Lower leg skin (tissue), 4 donors: ENCODE data around the gene CTIF. TPM values are rescaled to one million over a fixed set of nuclear protein-coding genes. Genes with fewer than 3 reads are reported as not detected.

Experiments
- DNase-seq, 2 donors: peaks; one replicate each; pipeline ENCODE4 v3.0.0-alpha.2; 2019; ENCODE audit warnings: low spot score in 2 of 2
- H3K4me3 ChIP-seq: fragments of 200-600 bp; sonication (generic); 2 replicates; pipeline ENCODE4 v1.5.1; 2017; ENCODE audit warnings: mild to moderate bottlenecking, low read depth; ENCODE audit not compliant: poor library complexity, severe bottlenecking
- POLR2A ChIP-seq, 2 donors: fragments of 450-650 bp; IDR thresholded peaks; one replicate each; pipeline ENCODE4 v1.6.1; 2016 to 2017; ENCODE audit warnings: antibody characterized with exemption in 2 of 2, mild to moderate bottlenecking in 1 of 2, moderate library complexity in 1 of 2
- WGBS, 2 donors: methylation state at CpG; one replicate each; pipeline ENCODE4 v1.1.5; 2018; 5-methylcytosine and 5-hydroxymethylcytosine counted together
- intact Hi-C: fragments of 100-400 bp; cut with DNase I; formaldehyde crosslinking; loops from one replicate; pipeline ENCODE4 v1.15.0; 2023; ENCODE audit warnings: low total_unique reads
- total RNA-seq, 4 donors: library from RNA; depleted of rRNA; stranded (reverse); fragments of >200 nt; gene quantifications; one replicate each; pipeline ENCODE4 v1.1.0, GENCODE V29; 2016
- TF ChIP-seq, protein P1 (sequence below), 3 donors: fragments of 450-650 bp; IDR thresholded peaks; one replicate each; pipeline ENCODE4 v1.5.1; 2016; ENCODE audit warnings: antibody characterized with exemption in 3 of 3, mild to moderate bottlenecking in 3 of 3, moderate library complexity in 2 of 3

The CTIF gene
- total RNA-seq, 4 donors from 2014 or later = 22.6 to 44.0 (median 30.2) TPM

DNA sequence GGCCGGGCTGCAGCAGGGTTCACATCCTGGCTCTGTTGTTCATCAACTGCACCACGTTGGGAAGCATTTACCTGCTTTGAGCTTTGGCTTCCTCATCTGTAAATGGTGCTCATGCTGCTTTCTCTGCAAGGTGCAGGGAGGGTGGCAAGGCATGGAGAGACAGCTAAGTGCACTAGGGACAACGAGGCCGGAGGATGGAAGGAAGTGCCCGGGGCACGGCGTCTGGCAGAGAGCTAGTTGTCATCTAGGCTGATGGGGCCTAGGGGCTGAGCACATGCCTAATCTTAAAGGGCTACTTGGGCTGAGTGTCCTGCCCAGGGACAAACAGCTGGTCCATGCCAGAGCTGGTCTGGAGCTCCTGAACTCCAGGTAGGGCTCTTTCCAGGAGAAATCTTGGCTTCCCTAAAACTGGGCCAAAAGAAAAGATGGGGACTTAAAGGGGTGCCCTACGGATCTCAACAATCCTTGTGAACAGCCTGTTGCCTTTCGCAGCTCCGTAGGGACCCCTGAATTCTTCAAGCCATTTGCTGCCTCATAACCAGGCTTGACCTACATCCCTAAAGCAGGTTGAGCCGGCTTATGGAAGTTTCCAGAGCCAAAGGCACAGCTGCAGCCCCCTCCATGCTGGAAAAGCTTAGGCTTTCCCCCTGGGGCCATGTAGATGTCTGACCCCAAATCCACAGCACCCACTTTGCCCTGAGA, 281.1 kb downstream of the CTIF start:
- WGBS, 2 donors = 83 to 84% methylated on average over 11 of the region's 11 CpGs
- intact Hi-C loops = no loop called here

GRCh38 chr18:48820483-48821250, 281.8 kb downstream of the CTIF start:
- no peak overlapping the region for H3K4me3 ChIP-seq
- intact Hi-C loops = no loop called here
- peak in 1 of 2 donors; percentile 54 for DNase-seq
- TF ChIP-seq, protein P1, sequence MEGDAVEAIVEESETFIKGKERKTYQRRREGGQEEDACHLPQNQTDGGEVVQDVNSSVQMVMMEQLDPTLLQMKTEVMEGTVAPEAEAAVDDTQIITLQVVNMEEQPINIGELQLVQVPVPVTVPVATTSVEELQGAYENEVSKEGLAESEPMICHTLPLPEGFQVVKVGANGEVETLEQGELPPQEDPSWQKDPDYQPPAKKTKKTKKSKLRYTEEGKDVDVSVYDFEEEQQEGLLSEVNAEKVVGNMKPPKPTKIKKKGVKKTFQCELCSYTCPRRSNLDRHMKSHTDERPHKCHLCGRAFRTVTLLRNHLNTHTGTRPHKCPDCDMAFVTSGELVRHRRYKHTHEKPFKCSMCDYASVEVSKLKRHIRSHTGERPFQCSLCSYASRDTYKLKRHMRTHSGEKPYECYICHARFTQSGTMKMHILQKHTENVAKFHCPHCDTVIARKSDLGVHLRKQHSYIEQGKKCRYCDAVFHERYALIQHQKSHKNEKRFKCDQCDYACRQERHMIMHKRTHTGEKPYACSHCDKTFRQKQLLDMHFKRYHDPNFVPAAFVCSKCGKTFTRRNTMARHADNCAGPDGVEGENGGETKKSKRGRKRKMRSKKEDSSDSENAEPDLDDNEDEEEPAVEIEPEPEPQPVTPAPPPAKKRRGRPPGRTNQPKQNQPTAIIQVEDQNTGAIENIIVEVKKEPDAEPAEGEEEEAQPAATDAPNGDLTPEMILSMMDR (IDR thresholded peaks at IDR 0.05) = no peak
- no peak for TF ChIP-seq POLR2A (IDR thresholded peaks at IDR 0.05)
- WGBS, 2 donors = 92 to 93% methylated on average over 11 of the region's 11 CpGs

More for the DNA sequence above, 281.1 kb downstream of the CTIF start:
- no peak overlapping the region for H3K4me3 ChIP-seq
- peak in 1 of 2 donors; percentile 79 for DNase-seq
- no peak for TF ChIP-seq POLR2A (IDR thresholded peaks at IDR 0.05)
- TF ChIP-seq, protein P1 (IDR thresholded peaks at IDR 0.05) = no peak

- DNase-seq = peak in 1 of 2 donors; percentile 67
- intact Hi-C loops = no loop called here
- no peak overlapping the region for H3K4me3 ChIP-seq
- 90 to 93% methylated on average over 5 of the region's 5 CpGs for WGBS, 2 donors
- TF ChIP-seq POLR2A (IDR thresholded peaks at IDR 0.05) = no peak
- TF ChIP-seq, protein P1 (IDR thresholded peaks at IDR 0.05) = no peak
Measured at GRCh38 chr18:48821251-48821590, 282.4 kb downstream of the CTIF start.

DNA sequence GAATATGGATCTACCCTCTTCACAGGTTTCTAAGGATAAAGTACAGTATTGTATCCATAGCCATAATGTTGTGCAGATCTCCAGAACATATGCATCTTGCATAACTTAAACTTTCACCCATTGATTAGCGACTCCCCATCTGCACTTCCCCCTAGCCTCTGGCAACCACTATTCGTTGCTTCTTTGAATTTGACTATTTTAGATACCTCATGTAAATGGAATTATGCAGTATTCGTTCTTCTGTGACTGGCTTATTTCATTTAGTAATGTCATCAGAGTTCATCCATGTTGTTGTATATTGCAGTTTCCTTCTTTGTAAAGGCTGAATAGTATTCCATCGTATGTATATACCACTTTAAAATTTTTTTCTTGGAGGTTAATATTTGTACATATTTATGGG, 283.0 kb downstream of the CTIF start:
- H3K4me3 ChIP-seq = no peak overlapping the region
- intact Hi-C loops = no loop called here
- WGBS, 2 donors = 66 to 75% methylated on average over 4 of the region's 4 CpGs
- no peak for TF ChIP-seq POLR2A (IDR thresholded peaks at IDR 0.05)
- TF ChIP-seq, protein P1 (IDR thresholded peaks at IDR 0.05) = no peak
- DNase-seq = no peak

DNA sequence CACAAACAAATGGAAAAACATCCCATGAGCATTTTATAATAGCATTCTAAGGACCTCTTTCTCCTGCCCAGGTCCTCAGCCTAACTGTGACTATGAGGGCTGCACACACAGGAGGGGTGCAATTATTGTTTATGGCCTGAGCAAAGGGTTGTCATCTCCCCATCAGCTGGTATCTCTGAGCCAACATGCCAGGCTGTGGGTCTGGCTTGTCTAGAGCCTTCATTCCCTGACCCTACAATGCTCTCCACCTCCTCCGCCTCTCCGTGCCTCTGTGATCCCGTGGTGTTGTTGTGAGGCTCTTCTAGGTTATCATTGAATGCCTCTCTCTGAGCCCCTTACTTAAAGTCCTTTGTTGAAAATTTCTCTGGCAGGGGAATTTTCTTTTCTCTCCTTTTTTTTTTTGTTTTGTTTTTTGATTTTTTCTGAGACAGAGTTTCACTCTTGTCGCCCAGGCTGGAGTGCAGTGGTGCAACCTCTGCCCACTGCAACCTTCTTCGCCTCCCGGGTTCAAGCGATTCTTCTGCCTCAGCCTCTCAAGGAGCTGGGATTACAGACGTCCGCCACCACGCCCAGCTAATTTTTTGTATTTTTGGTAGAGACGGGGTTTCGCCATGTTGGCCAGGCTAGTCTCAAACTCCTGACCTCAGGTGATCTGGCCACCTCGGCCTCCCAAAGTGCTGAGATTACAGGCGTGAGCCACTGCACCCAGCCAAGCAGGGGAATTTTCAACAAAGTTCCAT, 285.6 kb downstream of the CTIF start:
- peak in 1 of 2 donors; percentile 66 for DNase-seq
- no peak overlapping the region for H3K4me3 ChIP-seq
- no peak for TF ChIP-seq POLR2A (IDR thresholded peaks at IDR 0.05)
- TF ChIP-seq, protein P1 (IDR thresholded peaks at IDR 0.05) = no peak
- 96 to 97% methylated on average over 14 of the region's 14 CpGs for WGBS, 2 donors
- intact Hi-C loops = no loop called here
